ENCODE measurements around the gene CEP164. TPM values are rescaled to one million over a fixed set of nuclear protein-coding genes. Genes with fewer than 3 reads are reported as not detected.

The CEP164 gene
- total and polyA plus RNA-seq, 2 of the 4 experiments (the other 2 are of a cell fraction): 23.3 to 26.9 TPM

DNA sequence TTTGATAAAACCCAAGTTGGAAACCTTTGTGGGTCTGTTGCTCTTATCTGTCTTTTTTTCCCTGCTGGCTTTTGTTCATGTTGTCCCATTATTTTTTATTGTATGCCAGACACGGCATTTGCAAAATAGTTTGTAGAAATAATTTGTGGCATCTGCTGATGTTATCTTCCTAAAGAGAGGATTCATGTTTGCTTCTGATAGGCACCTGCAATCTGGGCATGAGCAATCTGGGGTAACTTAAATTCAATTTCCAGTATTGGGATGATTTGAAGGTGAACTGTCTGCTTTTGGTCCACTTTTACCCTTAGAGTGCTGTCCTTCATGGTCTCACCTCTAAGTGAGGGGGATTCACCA, 126.9 kb downstream of the CEP164 start:
- H3K4me1 ChIP-seq (ENCODE audit: control insufficient read depth, insufficient read depth, low read length): no peaks in the 10 kb centered on the region
- in situ Hi-C loops (cut with MboI; ENCODE audit: low sequenced_read_pairs): no loop called here
- H3K27ac ChIP-seq (ENCODE audit: insufficient read depth, low read length): no peak overlapping the region
- no TSS peak for BruUV-seq (replicated peaks)
- no peak overlapping the region for H3K14ac ChIP-seq (replicated peaks; ENCODE audit: low read depth, low read length)
- H4K5ac ChIP-seq (ENCODE audit: low read depth, low read length): no peak overlapping the region
- H3K18ac ChIP-seq (ENCODE audit: low read depth, low read length): no peak overlapping the region
- no peak overlapping the region for H2BK5ac ChIP-seq (ENCODE audit: low read depth, low read length, poor library complexity, severe bottlenecking)
- no CpG with 5 or more reads among the region's 1 CpG for WGBS, 2 experiments (ENCODE audit: extremely low coverage in 2 of 2, insufficient read length in 1 of 2)
- ChIA-PET POLR2A (ENCODE audit: unreplicated experiment) (no interaction called here), CTCF (no interaction called here)
- no peak overlapping the region for H3K23ac ChIP-seq (ENCODE audit: low read depth, low read length)
- no peak overlapping the region for H2AK5ac ChIP-seq (ENCODE audit: low read depth, low read length)
- no peak overlapping the region for H2BK15ac ChIP-seq (ENCODE audit: low read depth, low read length)
- H4K20me1 ChIP-seq (ENCODE audit: insufficient read depth, low read length): no peaks in the 10 kb centered on the region
- H3K9ac ChIP-seq (ENCODE audit: low read depth, low read length): no peak overlapping the region
- no peaks in the 10 kb centered on the region for H3K9me1 ChIP-seq (ENCODE audit: insufficient read depth, low read length)
- no peaks in the 10 kb centered on the region for H3K36me3 ChIP-seq (ENCODE audit: control insufficient read depth, insufficient read depth, low read length)
- no peaks in the 10 kb centered on the region; the same call in 1 of the 2 replicates for H3K9me3 ChIP-seq (ENCODE audit: control insufficient read depth, insufficient read depth, low read length)
- no peak overlapping the region for H3K56ac ChIP-seq (ENCODE audit: extremely low read depth, insufficient read depth, low read length)
- H3K79me1 ChIP-seq (ENCODE audit: low read depth in 1 of 2, low read length in 2 of 2): no peaks in the 10 kb centered on the region
- H2BK20ac ChIP-seq (ENCODE audit: low read depth, low read length): no peak overlapping the region
- dilution Hi-C loops (cut with HindIII; ENCODE audit: low sequenced_read_pairs, unreplicated experiment): no loop called here
- no peak overlapping the region for H4K8ac ChIP-seq (ENCODE audit: low read depth in 2 of 2, low read length in 2 of 2)
- TF ChIP-seq FOS (IDR thresholded peaks at IDR 0.05; ENCODE audit: low read depth, low read length): no peak
- no peak for TF ChIP-seq NFE2L2 (IDR thresholded peaks at IDR 0.05; ENCODE audit: low read depth, low read length)
- TF ChIP-seq, protein P1, sequence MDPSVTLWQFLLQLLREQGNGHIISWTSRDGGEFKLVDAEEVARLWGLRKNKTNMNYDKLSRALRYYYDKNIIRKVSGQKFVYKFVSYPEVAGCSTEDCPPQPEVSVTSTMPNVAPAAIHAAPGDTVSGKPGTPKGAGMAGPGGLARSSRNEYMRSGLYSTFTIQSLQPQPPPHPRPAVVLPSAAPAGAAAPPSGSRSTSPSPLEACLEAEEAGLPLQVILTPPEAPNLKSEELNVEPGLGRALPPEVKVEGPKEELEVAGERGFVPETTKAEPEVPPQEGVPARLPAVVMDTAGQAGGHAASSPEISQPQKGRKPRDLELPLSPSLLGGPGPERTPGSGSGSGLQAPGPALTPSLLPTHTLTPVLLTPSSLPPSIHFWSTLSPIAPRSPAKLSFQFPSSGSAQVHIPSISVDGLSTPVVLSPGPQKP (IDR thresholded peaks at IDR 0.05; ENCODE audit: borderline replicate concordance, low read depth, low read length): no peak
- TF ChIP-seq RFX5 (IDR thresholded peaks at IDR 0.05; ENCODE audit: low read depth, low read length): no peak
- TF ChIP-seq CHD1 (IDR thresholded peaks at IDR 0.05; ENCODE audit: low read depth, low read length): no peak
- TF ChIP-seq MAFK (IDR thresholded peaks at IDR 0.05; ENCODE audit: low read depth, low read length): no peak
- no peak for TF ChIP-seq SMC3 (IDR thresholded peaks at IDR 0.05; ENCODE audit: low read depth, low read length)
- TF ChIP-seq, protein P2, sequence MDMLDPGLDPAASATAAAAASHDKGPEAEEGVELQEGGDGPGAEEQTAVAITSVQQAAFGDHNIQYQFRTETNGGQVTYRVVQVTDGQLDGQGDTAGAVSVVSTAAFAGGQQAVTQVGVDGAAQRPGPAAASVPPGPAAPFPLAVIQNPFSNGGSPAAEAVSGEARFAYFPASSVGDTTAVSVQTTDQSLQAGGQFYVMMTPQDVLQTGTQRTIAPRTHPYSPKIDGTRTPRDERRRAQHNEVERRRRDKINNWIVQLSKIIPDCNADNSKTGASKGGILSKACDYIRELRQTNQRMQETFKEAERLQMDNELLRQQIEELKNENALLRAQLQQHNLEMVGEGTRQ (IDR thresholded peaks at IDR 0.05; ENCODE audit: low read depth, low read length): no peak
- no peak overlapping the region for H2AFZ ChIP-seq (replicated peaks; ENCODE audit: low read length, poor library complexity)
- no peak overlapping the region for H4K91ac ChIP-seq (ENCODE audit: insufficient read depth, low read depth, low read length)
- intact Hi-C loops (cut with micrococcal nuclease): no loop called here
- ATAC-seq (ENCODE audit: low read depth) (no peak), DNase-seq (no peak)
- no peak overlapping the region for H2BK120ac ChIP-seq (ENCODE audit: low read depth, low read length)
- H2AK9ac ChIP-seq (replicated peaks; ENCODE audit: low read depth, low read length, poor library complexity): no peak overlapping the region
- H3K4me3 ChIP-seq (ENCODE audit: insufficient read depth, low read depth, low read length): no peak overlapping the region
- H3K4ac ChIP-seq (ENCODE audit: low read depth, low read length): no peak overlapping the region
- H3K27me3 ChIP-seq (ENCODE audit: control insufficient read depth, insufficient read depth, low read length): peaks cover 15% of the 10 kb centered on the region
- H3K4me2 ChIP-seq (ENCODE audit: low read depth, low read length): no peak overlapping the region

Measured in IMR-90 (cell line).